22Rv1 (cell line): ENCODE data around the gene P2RX3.

Source experiments
- H3K27ac ChIP-seq: fragments of 450-650 bp; 2 replicates; pipeline ENCODE4 v1.5.1; 2017
- CTCF ChIP-seq: fragments of 450-650 bp; IDR thresholded peaks from 2 replicates; pipeline ENCODE4 v1.5.1; 2017; ENCODE audit warnings: mild to moderate bottlenecking
- ZFX ChIP-seq: fragments of 450-650 bp; IDR thresholded peaks from 2 replicates; pipeline ENCODE4 v1.6.1; 2017; ENCODE audit warnings: antibody characterized with exemption, borderline replicate concordance

P2RX3 gene

GRCh38 chr11:57370251-57370650 is 32.1 kb downstream of the P2RX3 start:
- H3K27ac ChIP-seq, result no peak overlapping the region
- TF ChIP-seq ZFX, result no peak
- TF ChIP-seq CTCF, result no peak

- TF ChIP-seq CTCF (no peak), ZFX (no peak)
Observed at GRCh38 chr11:57370941-57371340, 32.8 kb downstream of the P2RX3 start.

GRCh38 chr11:57373146-57373545 is 35.0 kb downstream of the P2RX3 start:
- TF ChIP-seq ZFX, result no peak
- TF ChIP-seq CTCF, result no peak

More at GRCh38 chr11:57370941-57371340, 32.8 kb downstream of the P2RX3 start:
- no peak overlapping the region for H3K27ac ChIP-seq

GRCh38 chr11:57374966-57375365 is 36.8 kb downstream of the P2RX3 start:
- no peak for TF ChIP-seq CTCF
- TF ChIP-seq ZFX, result no peak
- H3K27ac ChIP-seq, result no peak overlapping the region

More at GRCh38 chr11:57373146-57373545, 35.0 kb downstream of the P2RX3 start:
- no peak overlapping the region for H3K27ac ChIP-seq

- H3K27ac ChIP-seq, result no peak overlapping the region
- TF ChIP-seq CTCF (no peak), ZFX (no peak)
Observed at GRCh38 chr11:57375490-57375889, 37.3 kb downstream of the P2RX3 start.

GRCh38 chr11:57376095-57377090 is 38.2 kb downstream of the P2RX3 start:
- TF ChIP-seq CTCF (no peak), ZFX (no peak)
- no peak overlapping the region for H3K27ac ChIP-seq

- TF ChIP-seq ZFX (no peak), CTCF (no peak)
- no peak overlapping the region for H3K27ac ChIP-seq
Observed at GRCh38 chr11:57377107-57377506, 39.0 kb downstream of the P2RX3 start.
